HEK293 (cell line): Measurements from ENCODE around the gene LRRFIP1.

Experiments used
- CTCF ChIP-seq: fragments of 450-650 bp; formaldehyde crosslinking; IDR thresholded peaks from 2 replicates; pipeline ENCODE4 v1.5.1; 2016; ENCODE audit warnings: missing biosample characterization, missing genetic modification characterization
- ELK4 ChIP-seq: IDR thresholded peaks from 2 replicates; pipeline ENCODE4 v1.6.1; 2011; ENCODE audit warnings: mild to moderate bottlenecking, low read depth, low read length, borderline replicate concordance
- KLF16 ChIP-seq: fragments of 450-650 bp; formaldehyde crosslinking; IDR thresholded peaks from 2 replicates; pipeline ENCODE4 v1.5.1; 2017; ENCODE audit warnings: missing biosample characterization, missing genetic modification characterization
- MZF1 ChIP-seq: fragments of 450-650 bp; formaldehyde crosslinking; IDR thresholded peaks from 2 replicates; pipeline ENCODE4 v1.5.1; 2017; ENCODE audit warnings: missing biosample characterization, missing genetic modification characterization, borderline replicate concordance
- PRDM10 ChIP-seq: fragments of 450-650 bp; formaldehyde crosslinking; IDR thresholded peaks from 2 replicates; pipeline ENCODE4 v1.5.1; 2016; ENCODE audit warnings: missing biosample characterization, missing genetic modification characterization
- REST ChIP-seq: fragments of 450-650 bp; formaldehyde crosslinking; IDR thresholded peaks from 2 replicates; pipeline ENCODE4 v1.5.1; 2016; ENCODE audit warnings: missing biosample characterization, missing genetic modification characterization
- TCF7L2 ChIP-seq: IDR thresholded peaks from 2 replicates; pipeline ENCODE4 v1.6.1; 2011; ENCODE audit warnings: low read depth, mild to moderate bottlenecking, inconsistent platforms, low read length, moderate library complexity, borderline replicate concordance
- YY1 ChIP-seq: fragments of 450-650 bp; formaldehyde crosslinking; IDR thresholded peaks from 2 replicates; pipeline ENCODE4 v1.5.1; 2018; ENCODE audit warnings: missing biosample characterization, missing genetic modification characterization
- ZBTB17 ChIP-seq: fragments of 450-650 bp; formaldehyde crosslinking; IDR thresholded peaks from 2 replicates; pipeline ENCODE4 v1.5.1; 2016; ENCODE audit warnings: missing biosample characterization, missing genetic modification characterization
- ZNF16 ChIP-seq: fragments of 450-650 bp; formaldehyde crosslinking; IDR thresholded peaks from 2 replicates; pipeline ENCODE4 v1.5.1; 2016; ENCODE audit warnings: low read depth, missing biosample characterization, missing genetic modification characterization
- ZNF398 ChIP-seq: fragments of 450-650 bp; formaldehyde crosslinking; IDR thresholded peaks from 2 replicates; pipeline ENCODE4 v1.5.1; 2017; ENCODE audit warnings: missing biosample characterization, missing genetic modification characterization
- ZNF580 ChIP-seq: fragments of 450-650 bp; formaldehyde crosslinking; IDR thresholded peaks from 2 replicates; pipeline ENCODE4 v1.5.1; 2016; ENCODE audit warnings: missing biosample characterization, missing genetic modification characterization

GRCh38 chr2:237593036-237593435 is 34.4 kb upstream of the LRRFIP1 start:
- TF ChIP-seq KLF16 (tag by site-specific recombination), result no peak
- no peak for TF ChIP-seq CTCF
- no peak for TF ChIP-seq PRDM10 (tag by site-specific recombination)
- TF ChIP-seq REST (tag by site-specific recombination), result no peak
- no peak for TF ChIP-seq ZBTB17 (tag by site-specific recombination)
- TF ChIP-seq ZNF398 (tag by site-specific recombination), result no peak
- TF ChIP-seq ZNF580 (tag by site-specific recombination), result no peak
- no peak for TF ChIP-seq YY1 (tag by site-specific recombination)
- no peak for TF ChIP-seq MZF1 (tag by site-specific recombination)
- TF ChIP-seq ELK4, result no peak
- no peak for TF ChIP-seq TCF7L2
- TF ChIP-seq ZNF16 (tag by site-specific recombination), result no peak
